ENCODE measurements around the gene MTMR10.
A peak's percentile ranks its signal among the peaks of the same experiment; 100 is the strongest.

MTMR10 gene

DNA sequence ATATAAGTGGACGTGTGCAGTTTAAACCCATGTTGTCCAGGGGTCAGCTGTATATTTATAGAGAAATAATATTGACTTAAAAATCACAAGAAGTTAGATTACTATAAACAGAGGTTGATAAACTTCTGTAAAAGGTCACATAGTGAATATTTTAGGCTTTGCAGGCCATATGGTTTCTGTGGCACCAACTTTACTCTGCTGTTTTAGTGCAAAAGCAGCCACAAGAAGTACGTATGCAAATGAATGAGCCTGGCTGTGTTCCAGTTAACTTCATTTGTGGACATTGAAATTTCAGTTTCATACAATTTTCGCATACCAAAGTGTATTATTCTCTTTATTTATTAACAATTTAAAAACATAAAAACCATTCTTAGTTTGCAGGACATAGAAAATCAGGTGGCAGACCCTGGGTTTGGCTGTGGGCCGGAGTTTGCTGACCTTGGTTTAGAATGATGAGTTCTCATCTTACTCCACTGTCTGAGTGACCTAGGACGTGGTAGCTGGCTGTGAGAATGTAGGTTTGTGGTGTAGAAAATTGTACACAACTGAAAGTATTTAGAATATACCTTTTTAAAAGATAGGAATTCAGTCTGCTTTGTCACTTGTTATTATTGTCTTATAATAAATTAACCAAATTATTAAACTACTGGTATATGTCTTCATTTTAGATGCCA lies 71.4 kb downstream of the MTMR10 start:
- no peak for DNase-seq (ENCODE audit: low read depth)

DNA sequence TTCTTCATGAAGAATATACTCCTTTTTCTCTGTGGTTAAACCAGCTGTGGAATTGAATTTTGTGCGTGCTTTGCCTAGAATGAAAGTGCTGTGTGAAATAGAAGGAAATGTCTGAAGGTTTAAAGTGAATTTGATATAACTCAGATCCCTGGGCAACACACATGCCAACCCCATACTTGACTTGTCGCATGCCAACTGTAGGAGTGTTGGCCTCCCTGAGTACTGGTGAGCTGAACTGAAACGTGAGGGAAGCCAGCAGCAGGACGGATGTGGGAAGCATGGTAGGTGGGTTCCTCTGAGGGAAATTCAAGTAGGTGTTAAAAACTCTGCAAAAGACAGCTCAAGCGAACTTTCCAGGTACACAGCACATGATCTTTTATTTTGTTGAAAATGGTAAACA lies 73.1 kb downstream of the MTMR10 start:
- DNase-seq (ENCODE audit: low read depth), result no peak

DNA sequence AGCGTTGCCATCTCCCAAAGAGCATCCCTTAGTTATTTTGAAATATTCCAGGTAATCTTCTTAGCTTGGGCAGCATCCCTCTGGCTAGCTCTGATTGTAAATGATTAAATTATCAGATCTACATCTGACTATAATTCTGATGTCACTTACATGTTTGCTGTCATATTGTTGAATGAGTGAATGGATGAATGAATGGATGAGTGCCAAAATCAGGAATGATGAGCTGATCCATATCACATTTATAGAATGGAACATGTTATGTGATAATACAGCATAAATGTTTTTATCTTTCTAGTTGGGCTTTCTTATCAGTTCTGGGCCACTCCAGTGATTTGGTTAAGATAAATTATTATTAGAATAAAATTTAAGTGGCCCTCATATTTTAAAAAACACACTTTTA lies 73.8 kb downstream of the MTMR10 start:
- no peak for DNase-seq (ENCODE audit: low read depth)

GRCh38 chr15:30917013-30917412 lies 74.4 kb downstream of the MTMR10 start:
- DNase-seq (ENCODE audit: low read depth), result no peak

DNA sequence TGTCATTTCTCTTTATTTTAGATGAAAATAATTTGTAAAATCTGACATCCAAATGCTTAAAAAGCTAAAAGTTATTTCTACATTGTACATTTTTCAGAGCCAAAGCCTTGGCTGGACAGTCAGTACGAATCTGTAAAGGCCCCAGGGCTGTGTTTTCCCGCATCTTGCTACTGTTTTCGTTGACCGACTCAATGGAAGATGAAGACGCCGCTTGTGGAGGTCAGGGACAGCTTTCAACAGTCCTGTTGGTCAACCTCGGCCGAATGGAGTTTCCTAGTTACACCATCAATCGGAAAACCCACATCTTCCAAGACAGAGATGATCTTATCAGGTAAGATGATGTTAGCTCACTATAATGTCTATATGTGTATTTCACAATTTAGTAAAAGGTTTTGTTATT lies 77.7 kb downstream of the MTMR10 start:
- DNase-seq (ENCODE audit: low read depth), result no peak

DNA sequence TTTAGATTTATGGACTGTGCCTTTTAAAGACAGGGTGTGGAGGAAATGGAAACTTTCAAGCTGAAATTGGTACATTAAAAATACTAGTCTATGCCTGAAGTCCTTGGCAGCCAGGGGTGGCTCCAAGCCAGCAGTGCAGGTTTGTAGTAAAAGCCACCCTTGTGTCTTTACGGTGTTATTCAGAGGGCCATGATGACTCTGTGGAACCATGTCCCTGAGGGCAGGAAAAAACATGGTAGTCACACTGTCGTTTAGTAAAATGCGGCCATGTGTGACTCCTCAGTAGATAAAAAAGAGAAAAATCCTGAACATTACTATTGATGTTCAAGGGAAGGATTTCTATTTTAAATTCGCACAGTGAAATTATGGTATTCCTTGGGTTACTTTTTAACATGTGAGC lies 85.1 kb downstream of the MTMR10 start:
- no peak for DNase-seq (ENCODE audit: low read depth)

DNA sequence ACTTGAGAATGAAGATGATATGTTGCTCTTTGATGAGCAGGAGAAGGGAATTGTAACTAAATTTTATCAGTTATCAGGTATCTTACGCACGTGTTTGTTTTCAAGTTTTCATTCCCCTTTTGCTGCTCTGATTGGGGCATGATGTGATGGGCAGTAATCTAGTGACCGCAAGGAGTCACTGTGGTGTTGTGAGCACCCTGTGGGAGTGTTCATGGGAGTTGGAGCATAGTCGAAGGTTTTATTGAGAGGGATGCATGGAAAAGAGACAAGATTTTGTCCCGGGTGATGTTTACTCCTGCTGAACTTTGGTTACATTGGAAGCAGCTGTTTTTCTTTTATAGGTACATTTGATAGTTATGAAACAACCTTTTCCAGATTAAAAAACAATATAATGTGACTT lies 85.6 kb downstream of the MTMR10 start:
- no peak for DNase-seq (ENCODE audit: low read depth)

DNA sequence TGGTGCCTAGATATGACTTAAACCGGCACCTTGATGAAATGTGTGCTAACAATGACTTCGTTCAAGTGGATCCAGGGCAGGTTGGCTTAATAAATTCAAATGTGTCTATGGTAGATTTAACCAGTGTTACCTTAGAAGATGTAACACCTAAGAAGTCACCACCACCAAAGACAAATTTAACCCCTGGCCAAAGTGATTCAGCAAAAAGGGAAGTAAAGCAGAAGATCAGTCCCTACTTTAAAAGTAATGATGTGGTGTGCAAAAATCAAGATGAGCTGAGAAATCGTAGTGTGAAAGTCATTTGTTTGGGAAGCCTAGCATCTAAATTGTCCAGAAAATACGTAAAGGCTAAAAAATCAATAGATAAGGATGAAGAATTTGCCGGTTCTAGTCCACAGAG lies 86.6 kb downstream of the MTMR10 start:
- DNase-seq (ENCODE audit: low read depth), result no peak

DNA sequence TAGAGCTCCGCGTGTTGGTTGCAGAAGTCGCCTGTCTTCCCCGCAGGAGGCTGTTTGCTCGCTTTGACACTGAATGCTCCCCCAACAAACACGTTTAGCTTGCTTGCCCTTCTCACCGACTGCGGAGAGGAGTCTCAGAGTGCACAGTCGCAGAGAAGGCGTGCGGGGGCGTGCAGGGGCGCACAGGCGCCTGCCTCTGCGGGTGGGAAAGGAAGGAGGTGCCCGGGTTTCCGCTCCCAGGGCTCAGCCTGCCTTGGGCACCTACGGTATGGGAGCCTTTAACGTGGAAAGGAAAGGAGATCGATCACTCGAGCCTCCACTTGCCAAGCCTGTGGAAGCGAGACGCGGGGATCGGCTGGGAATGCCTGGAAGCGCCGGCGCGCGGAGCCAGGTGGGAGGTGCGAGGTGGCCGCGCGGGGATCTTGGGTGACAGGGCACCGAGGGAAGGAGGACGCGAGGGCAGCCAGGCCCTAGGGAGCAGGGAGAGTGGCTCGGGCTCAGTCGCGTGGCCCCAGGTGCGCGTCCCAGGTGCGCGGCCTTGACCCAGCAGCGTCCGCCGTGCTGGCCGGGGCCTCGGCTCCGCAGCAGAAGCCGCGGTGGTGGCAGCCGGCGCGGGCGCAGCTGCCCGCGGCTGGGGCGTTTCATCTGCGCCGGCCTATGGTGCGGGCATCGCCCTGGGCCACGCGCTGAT lies 87.8 kb downstream of the MTMR10 start, which contains the start of gene FAN1:
Gene FAN1 (plus strand): TSS at position 419 of the 691 bp plus-strand sequence. CDS start 749 bp downstream, outside the sequence.
- DNase-seq (ENCODE audit: low read depth), result peak; percentile 64

- DNase-seq (ENCODE audit: low read depth), result no peak
These were observed 89.5 kb downstream of the MTMR10 start for GRCh38 chr15:30901889-30902288.

DNA sequence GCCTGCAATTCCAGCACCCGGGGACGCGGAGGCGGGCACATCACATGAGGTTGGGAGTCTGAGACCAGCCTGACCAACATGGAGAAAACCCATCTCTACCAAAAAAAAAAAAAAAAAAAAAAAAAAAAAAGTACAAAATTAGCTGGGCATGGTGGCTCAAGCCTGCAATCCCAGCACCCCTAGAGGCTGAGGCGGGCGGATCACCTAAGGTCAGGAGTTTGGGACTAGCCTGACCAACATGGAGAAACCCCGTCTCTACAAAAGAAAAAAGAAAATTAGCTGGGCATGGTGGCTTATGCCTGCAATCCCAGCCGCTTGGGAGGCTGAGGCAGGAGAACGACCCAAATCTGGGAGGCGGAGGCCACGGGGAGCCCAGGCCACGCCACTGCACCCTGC lies 95.2 kb downstream of the MTMR10 start:
- DNase-seq (ENCODE audit: low read depth), result no peak

GRCh38 chr15:30895461-30896210 lies 95.8 kb downstream of the MTMR10 start:
- no peak for DNase-seq (ENCODE audit: low read depth)

DNA sequence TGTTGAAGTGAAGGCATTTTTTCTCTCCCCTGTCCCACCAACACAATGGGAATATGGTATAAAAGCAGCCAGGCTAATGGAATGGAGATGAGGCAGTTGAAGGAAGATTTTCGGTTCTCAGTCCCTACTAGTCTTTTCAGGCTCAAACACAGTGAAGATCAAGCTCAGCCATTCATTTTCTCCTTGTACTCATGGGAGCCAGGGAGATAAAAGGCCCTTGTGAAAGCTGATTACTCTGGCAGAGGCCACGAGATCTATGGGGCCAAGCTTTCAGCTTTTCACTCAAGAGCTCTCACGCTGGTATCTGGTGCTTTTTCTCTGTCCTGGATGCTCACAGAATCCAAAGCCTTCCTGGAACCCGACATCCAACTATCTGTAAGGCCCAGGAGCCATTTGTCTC lies 102.2 kb downstream of the MTMR10 start:
- DNase-seq (ENCODE audit: low read depth), result no peak

All from HS-5 (cell line).